GM21528 (cell line): Measurements from ENCODE around the gene ERF.

Experiments
- ATAC-seq: cut with Tn5 transposase; IDR thresholded peaks from one replicate; pipeline ENCODE4 v1.9.1; 2021; ENCODE audit warnings: mild to moderate bottlenecking, moderate library complexity; ENCODE audit not compliant: unreplicated experiment, low FRiP score

Gene ERF

GRCh38 chr19:42244347-42245220 is 10.3 kb downstream of the ERF start:
- peak; percentile 34 for ATAC-seq

DNA sequence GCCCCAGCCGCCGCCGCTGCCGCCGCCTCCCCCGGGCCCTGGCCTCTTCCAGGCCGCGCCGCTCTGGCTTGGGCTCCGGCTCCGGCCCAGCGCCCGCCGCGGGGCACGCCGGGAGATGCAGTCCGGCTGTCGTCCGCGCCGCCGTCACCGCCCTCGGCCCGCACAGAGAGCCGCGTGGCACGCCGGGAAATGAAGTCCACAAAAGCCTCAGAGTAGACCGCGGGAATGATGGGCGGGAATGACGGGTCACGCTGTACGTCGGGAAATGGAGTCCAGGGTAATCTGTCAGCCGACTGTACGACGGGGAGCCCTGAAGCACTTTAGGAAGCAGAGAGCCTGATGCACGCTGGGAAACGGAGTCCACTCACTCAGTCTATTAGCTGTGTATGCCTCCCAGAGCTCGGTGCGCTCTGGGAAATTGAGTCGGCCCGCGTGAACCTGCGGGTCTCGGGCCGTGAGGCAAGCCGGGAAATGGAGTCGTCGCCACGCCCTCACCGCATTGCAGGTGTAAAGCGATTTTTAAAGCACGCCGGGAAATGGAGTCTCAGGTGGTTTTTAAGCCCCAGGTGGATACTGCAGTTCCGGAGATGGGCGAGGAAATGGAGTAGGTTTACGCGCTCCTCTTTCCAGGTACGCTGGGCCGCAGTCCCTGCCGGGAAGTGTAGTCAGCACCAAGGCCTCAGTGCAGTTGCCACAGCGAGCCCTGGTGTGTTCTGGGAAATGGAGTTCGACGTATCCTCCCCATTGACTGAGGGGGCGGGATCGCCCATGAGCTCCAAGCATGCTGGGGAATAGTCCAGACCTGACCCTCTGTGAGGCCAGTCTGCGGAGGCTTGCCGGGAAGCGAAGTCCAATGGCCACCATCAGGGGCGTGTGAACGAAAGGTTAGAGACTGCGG is 12.2 kb downstream of the ERF start, which contains the start of gene GSK3A:
TSS of gene GSK3A (minus strand) at position 91 of the 898 bp plus-strand sequence. CDS start 137 bp downstream, outside the sequence.
- peak; percentile 65 for ATAC-seq

- ATAC-seq, result peak; percentile 5
Measured at GRCh38 chr19:42242069-42242511, 12.8 kb downstream of the ERF start.

DNA sequence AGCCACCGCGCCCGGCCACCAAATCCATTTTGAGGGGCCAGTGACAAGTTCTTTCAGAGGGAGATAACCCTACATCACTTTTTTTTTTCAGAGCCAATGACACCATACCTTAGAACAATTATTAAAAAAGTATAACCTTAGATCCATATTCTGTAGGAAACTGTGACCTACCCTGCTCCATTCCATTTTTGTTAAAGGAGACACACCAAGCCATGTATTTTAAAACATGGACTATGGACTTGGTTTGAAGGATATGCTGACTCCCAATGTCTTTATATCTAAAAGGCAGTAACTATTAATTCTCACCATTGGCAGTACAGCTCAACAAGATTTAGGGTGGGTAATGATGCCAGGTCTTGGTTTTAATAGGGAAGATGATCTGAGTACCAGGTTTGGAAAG is 13.6 kb downstream of the ERF start:
- no peak for ATAC-seq

- no peak for ATAC-seq
Measured at GRCh38 chr19:42239544-42240220, 15.2 kb downstream of the ERF start.

DNA sequence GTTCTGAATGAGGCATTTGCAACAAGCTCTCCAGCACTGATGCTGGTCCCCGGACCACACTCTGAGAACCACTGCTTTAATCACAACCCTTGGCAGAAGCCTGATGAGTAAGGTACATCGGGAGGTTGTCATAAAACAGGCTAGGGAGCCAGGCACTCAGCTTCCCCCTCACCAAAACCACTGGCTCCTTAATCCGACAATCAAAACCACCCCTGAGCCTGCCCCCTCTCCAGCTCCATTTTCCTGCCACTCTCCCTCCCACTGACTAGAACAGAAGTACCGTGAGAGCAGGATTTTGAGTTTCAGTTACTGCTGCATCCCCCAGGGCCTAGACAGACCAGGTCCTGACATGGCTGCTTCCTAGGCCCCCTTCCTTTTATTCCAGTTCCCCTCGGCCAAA is 19.7 kb downstream of the ERF start:
- ATAC-seq, result no peak

DNA sequence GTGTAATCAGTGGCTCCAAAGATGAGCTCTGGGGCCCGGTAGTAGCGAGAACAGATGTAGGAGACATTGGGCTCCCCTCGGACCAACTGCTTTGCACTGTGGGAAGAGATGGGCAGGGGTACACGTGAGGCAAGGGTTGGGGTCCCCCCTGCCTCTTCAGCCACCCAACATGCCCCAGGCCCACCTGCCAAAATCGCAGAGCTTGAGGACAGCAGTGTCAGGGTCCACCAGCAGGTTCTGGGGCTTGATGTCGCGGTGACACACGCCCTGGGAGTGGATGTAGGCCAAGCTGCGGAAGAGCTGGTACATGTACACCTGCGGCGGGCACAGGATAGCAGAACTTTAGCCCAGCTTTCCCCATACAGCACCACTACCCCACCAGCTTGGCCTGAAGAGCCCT is 20.6 kb downstream of the ERF start:
- no peak for ATAC-seq

GRCh38 chr19:42233678-42234292 is 21.1 kb downstream of the ERF start:
- ATAC-seq, result no peak

DNA sequence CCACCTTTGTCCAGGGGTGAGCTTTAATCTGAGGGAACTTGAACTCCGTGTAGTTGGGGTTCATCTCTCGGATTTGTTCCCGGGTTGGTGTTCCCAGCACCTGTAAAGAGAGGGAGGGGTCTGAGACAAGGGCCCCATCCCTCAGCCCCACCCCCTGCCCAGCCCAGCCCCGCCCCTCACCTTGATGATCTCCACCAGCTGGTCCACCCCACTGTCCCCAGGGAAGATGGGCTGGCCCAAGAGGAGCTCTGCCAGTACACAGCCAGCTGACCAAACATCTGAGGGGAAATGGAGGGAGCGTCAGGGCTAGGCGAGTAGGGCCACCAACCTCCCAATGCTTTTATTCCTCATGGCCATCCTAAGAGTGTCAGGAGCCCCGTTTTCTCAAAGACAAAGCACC is 21.8 kb downstream of the ERF start:
- no peak for ATAC-seq

DNA sequence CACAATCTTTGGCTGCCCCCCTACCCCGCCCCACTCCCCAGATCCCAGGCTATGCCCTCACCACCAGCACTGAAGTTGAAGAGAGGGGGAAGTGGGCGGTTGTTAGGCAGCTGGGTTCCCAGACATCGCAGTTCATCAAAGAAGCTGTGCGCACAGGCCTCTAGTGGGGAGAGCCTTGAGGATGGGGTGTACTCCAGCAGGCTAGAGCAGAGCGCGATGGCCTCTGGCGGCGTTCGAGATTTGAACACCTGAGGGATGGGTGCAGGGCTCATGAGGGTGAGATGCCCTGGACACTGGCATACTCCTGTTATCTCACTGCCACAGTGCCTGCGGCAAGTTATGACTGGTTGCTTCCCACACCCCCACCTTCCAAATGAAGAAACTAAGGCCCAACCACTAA is 22.5 kb downstream of the ERF start:
- ATAC-seq, result no peak

DNA sequence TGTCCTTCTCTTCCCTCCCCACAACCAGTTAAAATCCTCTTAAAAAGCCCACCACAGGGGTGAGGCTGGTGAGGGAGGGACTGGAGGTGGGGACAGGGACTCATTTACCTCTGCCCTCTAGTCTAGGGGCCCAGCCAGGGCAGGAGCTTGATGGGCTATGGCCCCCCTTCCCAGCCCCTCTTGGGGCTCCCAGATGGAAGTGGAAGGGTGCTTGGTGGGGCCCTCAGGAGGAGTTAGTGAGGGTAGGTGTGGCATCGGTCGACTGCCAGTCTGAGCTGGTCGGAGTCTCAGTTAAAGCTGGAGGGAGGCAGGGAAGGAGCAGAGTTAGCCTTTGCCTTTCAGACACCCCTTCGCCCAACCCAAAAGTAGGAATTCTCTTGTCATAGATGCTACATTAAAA is 24.4 kb downstream of the ERF start:
- ATAC-seq, result no peak

GRCh38 chr19:42229855-42230351 is 25.0 kb downstream of the ERF start:
- no peak for ATAC-seq

GRCh38 chr19:42229301-42229854 is 25.6 kb downstream of the ERF start:
- ATAC-seq, result no peak

DNA sequence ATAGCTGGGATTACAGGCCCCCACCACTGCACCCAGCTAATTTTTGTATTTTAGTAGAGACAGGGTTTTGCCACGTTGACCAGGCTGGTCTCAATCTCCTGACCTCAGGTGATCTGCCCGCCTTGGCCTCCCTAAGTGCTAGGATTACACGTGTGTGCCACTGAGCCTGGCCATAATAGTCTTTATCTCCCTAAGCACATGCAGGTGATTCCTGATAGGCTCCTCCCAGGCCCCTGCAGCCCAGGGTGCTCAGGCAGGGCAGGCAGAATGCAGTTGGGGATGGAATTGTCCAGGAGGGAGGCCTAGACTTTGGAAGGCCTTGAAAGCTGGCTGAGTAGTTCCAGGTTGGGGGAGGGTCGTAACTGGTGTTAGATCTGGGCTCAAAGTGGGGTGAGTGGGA is 26.3 kb downstream of the ERF start:
- no peak for ATAC-seq

DNA sequence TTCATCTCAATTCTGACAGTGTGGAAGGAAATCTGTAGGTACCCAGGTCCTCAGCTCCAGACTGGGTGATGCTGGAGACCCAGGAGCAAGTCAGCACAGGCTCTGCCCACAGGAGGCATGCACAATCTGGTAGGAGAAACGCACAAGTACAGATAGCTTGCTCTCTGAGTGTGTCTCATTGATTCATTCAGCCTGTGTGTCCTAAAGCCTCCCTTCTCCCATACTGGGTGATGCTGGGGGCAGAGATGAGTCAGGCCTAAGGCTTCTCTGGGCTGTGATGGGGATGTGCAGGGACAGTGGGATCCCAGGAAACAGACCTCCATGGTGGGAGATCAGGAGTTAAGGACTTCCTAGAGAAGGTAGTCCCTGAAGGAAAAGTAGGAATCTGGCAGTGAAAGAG is 28.0 kb downstream of the ERF start:
- ATAC-seq, result no peak

DNA sequence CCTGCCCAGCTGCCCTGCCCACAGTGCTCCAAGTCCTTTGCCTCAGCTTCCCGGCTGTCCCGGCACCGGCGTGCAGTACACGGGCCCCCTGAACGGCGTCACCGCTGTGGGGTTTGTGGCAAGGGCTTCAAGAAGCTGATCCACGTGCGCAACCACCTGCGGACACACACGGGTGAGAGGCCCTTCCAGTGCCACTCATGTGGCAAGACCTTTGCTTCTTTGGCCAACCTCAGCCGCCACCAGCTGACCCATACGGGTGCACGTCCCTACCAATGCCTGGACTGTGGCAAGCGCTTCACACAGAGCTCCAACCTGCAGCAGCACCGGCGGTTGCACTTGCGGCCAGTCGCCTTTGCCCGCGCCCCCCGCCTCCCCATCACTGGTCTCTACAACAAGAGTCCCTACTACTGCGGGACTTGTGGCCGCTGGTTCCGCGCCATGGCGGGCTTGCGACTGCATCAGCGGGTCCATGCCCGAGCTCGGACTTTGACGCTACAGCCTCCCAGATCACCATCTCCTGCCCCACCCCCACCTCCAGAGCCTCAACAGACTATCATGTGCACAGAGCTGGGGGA is 29.1 kb downstream of the ERF start:
- ATAC-seq, result no peak

GRCh38 chr19:42224940-42225717 is 29.8 kb downstream of the ERF start:
- ATAC-seq, result no peak

DNA sequence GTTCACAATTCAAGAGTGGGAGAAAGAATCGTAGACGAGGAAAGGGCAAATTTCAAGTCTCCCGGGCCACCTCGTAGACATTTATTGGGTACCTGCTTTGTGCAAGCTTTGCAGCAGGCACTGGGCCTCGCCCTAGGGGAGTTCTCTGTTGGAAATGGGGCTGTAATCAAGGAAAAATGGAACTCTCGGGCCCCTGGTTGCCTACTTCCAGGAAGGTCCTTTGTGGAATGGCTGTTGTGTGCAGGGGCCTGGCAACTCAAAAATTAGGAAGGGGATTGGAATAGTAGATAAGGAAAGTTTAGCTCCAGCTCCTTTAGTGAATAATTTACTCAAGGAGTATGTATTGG is 34.2 kb downstream of the ERF start:
- no peak for ATAC-seq
